Activated T-helper 9 cell treated with anti-CD3 and anti-CD28 coated beads, Interleukin-2, amount 50 U/mL, for 16 hours (primary cell): ENCODE results near the gene MPRIP.

Experiments
- DNase-seq: peaks from one replicate; pipeline ENCODE4 v3.0.0-alpha.2; 2020; ENCODE audit warnings: low read depth

MPRIP gene

DNA sequence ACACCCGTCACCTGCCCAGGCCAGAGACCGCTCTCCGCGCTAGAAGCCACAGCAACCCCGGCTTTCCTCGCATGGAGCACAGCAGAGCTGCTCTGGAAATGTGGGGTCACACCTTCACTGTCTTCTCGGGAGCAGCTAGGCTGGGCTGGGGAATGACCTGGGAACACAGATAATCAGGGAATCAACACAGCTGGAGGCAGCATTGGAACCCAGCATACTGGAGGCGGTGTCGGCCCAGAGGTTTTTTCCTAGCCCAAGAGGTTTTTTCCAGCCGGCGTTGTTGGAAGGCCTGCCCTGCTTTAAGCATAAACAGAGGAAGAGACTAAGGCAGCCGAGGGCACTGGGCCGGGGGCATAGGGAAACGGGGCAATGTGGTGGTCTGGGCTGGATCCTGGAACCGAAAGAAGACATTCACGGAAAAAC is 164.7 kb downstream of the MPRIP start:
- no peak for DNase-seq

DNA sequence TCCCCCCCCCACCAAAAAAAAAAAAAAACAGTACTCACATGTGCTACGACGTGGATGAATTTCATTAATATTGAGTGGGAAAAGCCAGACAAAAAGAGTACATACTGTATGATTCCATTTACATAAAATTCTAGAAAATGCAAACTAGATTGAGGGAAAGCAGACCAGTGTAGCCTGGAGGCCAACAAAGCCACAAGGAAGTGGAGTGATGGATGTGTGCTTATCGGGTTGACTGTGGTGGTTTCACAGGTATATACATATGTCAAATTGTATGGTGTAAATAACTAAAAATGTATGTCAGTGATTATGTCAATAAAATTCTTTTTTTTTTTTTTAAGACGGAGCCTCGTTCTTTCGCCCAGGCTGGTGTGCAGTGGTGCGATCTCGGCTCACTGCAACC is 165.7 kb downstream of the MPRIP start:
- no peak for DNase-seq

DNA sequence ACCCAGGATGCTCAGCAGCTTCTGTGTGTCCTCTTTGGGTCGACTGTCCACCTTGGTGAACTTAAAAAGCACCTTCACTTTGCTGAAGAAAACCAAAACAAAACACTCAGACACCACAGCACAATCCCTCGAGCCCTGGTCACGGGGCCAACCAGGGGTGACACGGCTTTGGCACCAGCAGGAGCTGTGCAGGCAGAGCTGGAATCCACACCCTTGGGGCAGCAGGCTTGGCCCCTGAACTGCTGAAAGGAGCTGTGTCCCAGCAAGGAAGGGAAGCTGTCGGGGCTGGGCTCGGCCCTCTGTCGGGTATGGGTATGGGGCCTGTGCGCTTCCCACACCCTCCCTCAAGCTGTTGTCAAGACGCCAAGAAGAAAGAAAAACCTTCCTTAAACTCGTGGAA is 171.5 kb downstream of the MPRIP start:
- DNase-seq: no peak

DNA sequence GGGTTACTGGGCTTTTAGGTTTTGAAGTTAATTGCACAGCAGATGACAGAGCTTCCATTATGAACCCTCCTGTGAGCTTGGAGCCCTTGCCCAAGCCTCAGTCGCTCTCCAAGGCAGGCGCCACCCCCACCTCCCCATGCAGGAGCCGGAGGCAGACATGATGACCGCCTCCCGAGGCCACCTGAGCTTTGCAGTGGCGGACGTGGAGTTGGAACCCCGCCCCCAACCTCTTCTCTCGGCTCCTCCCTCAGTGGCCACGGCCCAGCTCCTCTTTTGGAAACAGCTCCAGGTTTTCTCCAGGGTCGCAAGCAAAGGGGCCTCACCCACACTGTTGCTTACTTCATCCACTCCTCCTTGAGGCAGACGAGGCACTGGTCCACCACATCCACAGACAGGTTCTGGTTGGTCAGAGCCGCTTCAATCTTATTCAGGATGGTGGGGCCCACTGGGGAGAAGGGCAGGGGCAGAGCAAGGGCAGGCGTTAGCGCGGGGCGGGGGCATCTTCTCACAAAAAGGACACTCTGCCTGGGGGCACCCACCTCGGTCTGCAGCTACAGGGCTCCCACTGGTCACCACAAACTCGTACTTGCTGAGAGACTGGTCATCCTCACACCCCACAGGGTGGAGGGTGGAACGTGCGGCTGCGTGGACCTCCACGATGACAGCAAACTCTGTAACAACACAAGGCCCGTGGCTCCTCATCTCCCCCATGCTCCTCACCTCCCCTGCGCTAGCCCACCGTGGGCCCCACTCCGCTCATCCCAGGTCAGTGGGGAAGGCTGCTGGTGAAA is 172.6 kb downstream of the MPRIP start:
- DNase-seq: no peak

DNA sequence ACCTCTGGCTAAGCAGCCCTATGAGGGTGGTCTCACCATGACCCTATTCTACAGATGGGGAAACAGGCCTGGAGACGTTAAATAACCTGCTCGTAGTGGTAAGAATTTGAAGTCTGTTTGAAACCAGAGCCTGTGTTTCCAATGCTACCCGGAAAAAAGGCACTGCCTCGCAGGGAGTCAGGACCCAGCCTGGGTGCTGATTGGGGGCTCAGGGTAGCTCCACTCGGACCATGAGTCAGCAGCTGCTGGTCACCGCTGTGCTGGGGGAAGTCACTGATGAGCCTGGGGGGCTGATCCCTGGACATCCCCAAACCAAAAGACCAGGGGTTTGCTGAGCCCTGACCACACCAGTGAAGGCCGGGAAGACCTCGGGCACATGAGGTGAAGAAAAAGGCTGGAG is 173.3 kb downstream of the MPRIP start:
- DNase-seq: no peak

DNA sequence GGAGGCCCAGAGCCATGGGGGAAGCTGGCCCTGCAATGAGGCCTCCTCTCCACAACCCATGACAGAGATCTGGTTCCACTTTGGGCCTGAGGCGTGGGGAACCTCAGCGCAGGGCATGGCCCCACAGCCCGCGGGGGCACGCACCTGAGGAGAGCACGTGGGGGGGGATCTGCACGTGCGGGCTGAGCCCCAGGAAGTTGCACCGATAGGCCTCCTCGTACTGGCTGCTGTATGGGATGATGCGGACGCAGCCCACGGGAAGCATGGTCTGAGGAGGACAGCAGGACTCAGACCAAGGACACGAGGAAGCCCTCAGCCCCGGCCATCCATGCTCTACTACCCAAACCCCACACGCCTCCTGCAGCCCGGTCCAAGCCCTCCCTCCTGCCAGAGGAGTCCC is 174.0 kb downstream of the MPRIP start:
- DNase-seq: no peak

DNA sequence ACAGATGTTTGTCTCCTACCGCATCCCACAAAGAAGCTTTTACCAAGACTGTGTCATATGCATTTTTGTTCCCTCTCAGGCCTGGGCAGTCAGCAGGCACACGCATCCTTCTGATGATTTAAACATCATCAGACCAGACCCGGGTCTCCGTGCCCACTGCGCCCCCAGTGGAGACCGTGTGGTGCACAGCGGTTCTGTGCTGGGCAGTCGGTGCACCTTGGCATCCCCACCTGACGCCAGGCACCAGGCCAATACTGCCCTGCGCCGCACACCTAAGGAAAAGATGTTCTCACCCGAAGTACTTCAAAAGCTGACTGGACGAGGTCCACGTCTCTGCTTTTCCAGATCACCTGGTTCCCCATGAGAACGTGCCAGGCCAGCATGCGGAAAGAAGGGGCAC is 174.5 kb downstream of the MPRIP start:
- no peak for DNase-seq

DNA sequence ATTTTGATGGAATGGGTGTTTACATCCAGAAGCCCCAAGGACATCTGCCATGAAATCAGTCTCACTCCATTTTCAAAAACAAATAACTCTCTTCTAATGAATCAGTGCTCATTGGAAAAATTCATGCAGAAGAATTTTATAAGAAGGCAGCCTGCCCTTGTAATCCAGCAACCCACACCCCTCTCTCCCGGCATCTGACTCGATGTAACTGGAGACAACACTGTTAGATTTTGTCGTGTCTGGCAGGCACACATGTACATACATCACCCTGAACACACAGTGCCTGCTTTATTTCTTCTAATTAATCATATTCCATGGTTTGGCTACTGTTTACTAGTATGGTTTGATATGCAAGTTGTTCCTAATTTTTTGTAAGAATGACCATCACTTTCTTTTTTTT is 175.7 kb downstream of the MPRIP start:
- no peak for DNase-seq

DNA sequence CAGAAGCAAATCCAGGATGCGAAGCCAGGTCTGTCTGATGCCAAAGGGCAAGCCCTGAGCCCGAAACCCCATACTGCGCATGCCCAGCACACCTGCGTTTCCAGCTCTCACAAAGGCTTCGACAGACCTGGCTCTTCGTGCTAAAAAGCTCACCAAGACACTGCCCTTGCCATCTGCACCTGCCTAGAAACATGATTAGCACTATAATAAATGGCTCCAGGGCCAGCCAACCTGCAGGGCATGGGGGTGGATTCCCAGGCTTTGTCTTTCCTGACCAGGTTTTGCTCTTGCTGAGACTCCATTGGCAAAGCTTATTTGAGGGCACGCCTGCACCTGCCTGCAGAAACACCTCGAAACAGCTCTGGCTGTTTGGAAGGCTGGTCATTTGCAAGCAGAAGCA is 178.3 kb downstream of the MPRIP start:
- DNase-seq: no peak

DNA sequence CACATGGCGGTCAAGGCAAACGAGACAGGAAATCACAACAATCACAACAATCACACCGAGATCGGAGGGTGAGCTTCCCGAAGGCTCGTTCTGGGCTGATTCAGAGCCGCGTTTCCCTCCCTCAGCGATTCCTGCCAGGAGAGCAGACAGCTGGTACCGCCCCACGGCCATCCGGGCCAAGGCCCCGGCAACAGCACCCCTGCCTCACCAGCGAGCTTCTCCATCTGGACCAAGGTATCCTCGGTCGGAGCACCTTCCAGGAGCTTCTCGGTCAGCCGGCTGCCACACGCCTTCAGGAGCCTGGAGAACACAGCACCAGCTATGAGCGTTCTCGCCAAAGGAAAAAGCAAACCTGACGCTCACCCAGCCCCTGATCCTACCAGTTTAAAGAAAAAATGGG is 179.1 kb downstream of the MPRIP start:
- no peak for DNase-seq

DNA sequence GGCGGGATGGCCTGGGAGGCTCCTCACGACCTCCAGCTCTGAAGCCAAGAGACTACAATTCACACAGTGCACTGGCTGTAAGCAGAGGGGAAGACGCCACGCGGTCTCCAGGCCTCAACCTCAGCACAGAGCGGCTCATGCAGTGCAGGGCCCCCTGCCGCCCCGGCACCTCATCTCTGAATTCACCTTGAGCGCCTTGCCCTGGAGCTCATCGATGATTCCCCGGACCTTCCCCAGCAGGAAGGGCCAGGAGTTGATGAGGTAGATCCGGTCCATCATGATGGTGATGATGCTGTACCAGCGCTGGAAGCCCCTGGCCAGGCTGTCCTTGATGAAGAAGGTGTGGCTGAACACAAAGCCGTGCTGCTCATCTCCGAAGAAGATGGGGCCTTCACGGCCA is 181.5 kb downstream of the MPRIP start:
- no peak for DNase-seq

DNA sequence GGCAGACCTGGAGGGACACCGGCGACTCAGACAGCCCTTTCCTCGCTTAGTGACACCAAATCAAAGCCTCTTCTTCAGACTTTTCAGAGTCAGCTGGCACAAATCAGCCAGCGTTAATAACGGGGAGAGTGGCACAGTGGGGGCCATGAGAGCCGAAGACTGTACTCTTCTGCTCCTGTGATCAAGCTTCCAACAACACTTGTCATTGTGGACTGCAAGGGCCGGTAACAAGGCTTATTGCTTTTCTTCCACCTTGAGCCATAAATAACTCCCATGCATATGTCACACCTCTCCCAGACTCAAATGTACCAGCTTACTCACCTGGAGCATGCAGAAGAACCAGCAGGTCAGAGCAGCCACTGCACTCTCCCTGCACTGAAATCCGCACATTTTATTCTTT is 181.9 kb downstream of the MPRIP start:
- DNase-seq: no peak

DNA sequence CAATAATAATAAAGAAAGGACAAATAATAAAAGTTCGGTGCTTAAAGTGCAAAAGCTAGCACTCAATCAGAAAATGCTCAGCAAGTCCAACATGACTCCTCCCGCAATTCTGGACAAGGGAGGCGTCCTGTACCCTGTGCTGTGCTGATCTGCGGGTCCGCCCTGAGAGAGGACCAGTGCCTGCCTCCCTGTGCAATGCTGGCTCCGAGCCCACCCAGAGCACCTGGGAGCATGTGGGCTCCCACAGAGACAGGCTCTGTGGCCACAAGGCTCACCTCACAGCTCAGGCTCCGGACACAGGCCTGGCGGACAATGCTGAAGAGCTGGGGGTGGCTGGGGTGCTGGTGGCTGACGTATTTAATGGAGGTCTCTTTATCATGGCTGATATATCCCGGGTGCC is 183.6 kb downstream of the MPRIP start:
- no peak for DNase-seq

DNA sequence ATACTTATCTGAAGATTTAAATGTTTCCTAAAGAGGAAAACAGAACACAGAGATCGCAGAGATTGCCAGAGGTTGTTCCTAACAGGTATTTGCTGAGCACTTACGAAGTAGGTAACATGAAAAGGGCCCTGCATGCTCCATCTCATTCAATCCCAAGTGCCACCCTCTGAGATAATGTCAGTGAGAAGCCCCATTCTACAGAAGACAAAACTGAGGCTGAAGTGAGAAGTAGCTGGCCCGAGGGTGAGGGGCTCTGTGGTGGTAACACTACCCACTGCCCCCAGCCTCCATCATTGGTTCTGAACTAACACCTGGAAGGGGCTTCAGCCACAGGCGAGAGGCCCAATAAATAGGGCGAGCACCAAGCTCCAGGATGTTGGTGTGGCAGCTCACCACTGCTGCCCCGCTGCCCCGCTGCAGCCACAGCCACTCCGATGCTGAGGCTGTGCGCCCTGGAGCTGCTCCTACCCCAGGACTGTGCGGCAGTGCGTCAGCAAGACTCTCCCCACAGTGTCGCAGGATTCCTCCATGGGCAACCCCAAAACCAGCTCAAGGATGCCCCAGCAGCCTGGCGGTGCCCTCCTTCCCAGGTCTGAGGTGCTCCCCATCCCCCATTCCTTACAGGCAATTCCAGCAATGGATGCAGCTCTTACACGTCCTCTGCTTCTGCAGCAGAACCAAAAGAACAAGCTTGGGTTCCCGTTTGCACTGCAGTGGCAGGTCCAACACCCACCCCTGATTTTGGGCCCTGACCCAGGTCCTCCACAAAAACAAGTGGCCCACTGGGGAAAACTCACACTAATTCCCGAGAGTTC is 184.4 kb downstream of the MPRIP start:
- no peak for DNase-seq

DNA sequence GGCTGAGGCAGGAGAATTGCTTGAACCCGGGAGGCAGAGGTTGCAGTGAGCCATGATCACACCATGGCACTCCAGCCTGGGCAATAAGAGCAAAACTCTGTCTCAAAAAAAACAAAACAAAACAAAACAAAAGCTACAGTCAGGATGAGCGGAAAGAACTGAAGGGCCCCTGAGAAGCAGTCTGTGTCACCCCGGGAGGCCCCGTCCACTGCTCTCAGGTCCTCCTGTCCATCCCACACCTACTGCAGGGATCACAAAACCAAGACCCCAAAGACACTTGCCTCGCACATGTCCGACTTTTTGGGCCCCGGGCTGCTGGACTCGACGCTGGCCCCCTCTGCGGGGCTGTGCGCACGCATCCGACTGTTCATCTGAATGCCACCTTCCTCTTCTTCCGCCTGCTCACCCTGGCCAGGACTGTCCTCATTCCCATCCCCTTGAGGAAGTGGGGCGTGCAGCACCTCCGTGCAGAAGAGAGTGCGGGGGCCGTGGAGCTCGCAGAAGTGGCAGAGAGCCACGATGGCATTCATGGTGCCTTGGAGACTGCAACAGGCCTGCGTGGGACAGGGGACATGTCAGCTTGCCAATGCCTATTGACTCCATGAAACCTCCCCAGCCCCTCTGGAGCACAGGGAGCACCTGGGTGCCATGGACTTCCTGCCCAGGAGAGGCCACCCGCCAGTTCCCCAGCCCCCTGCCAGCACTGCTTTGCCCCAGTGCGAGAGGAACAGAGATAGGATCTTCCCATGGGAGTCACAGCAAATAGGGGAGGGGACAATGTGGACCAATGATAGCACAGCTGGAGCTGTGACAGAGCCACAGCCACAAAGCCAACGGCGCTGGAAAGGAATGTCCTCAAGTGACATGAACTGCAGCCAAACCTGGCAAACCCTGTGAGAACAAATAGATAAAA is 185.6 kb downstream of the MPRIP start:
- no peak for DNase-seq

DNA sequence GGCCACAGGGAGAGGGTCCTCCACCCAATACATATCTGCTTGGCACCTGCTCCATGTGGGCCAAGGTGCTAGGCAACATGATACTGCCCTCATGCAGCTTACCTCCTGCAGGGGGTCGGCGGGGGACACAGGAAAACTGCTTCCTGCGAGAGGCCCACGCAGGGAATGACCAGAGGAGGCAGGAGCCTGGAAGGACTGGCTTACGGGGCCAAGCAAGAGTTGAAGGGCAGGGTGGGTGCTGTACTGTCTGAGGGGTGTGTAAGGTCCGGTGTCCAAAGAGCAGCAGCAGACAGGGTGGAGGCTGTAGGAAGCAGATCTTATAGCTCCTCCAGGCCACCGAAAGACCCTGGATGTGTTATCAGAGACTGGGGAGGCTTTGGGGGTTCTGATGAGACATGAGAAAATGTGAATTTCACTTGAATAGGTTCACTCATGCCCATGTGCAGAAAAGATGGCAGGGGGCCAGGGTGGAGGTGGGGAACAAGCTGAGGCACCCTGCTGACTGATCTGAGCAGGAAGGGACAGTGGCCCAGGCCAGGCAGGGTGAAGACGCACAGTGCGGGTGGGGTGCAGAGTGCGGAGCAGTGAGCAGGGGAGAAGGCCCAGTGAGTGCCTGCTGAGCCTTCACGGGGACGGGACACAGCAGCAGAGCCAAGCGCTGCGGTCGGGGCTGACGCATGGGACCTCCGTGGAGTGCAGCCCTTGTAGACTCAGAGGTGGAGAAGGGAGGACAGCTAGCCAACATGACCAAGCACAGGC is 186.4 kb downstream of the MPRIP start:
- no peak for DNase-seq

DNA sequence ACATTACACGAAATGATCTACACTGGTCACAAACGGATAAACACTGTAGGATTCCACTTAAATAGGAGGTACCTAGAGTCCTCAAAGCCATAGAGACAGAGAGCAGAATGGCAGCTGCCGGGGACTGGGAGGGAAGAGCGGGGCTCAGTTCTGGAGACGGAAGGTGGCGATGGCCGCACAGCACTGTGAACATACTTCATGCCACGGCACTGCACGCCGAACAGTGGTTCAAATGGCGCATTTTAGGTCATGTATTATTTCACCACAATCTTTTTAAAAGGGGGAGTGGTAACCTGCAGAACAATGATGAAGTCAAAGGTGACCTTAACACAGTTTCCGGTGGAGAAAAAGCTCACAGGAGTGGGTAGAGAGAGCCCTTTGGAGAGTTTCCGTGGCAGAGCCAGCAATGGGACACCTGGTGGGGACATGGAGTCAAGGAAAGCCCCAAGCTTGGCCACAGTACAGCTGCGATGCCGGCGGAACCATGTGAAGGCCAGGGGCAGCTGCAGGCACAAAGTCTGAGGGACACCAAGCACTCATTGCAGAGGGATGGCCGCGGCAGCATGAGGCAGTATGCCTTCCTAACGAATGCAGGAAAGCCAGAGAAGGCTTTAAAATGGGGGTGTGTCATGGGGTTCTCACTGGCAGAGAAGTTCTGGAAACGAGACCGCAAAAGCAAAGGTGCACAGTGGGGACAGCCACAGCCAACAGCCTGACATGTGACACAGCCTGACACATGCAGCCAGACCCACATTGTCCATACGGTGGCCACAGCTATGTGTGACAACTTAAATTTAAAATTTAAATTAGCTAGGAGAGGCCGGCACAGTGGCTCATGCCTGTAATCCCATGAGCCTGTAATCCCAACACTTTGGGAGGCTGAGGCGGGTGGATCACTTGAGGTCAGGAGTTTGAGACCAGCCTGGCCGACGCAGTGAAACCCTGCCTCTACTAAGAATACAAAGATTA is 187.4 kb downstream of the MPRIP start:
- no peak for DNase-seq

DNA sequence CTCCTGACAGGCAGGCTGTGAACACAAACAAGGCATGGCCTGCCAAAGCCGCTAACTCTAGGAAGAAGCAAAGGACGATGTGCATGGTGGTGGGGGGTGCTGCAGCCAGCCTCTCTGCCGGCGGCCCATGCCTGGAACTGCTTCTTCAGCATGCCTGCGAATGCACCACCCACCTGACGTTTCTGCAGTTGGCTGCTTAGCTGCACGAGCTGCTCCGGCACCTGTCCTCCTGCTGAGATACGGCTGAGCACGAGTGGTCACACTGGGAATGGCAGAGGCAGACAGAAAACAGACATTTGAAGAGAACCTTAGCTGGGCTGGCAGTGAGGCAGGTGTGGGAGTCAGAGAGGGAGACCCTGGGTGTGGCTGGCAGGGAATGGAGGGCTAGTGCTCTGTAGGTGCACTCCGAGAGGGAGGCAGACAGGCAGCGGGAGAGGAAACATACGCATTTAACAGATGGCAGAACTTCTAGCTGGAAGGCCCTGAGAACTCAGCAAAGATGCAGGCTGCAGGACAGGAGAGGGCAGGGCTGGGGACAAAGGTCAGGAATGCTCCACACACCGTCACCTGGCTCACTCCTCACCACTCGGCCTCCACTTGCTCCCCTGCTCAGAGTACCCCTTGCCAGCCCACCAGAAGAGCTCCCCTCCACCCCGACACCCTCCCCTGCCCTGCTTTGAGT is 189.5 kb downstream of the MPRIP start:
- DNase-seq: no peak

DNA sequence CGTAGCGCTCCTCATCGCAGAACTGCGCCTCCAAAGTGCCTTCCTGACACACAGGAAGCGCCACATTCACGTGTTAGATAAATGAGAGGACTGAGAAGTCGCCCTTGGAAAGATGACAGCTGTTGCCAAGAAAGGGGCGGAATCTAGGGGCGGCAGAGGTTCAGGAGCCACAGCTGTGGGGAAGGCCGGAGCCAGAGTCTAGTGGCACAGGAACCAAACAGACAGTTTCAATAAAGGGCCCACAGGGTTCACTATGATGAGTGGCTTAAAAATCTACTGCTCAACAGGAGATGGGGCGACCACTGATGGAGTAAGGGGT is 190.0 kb downstream of the MPRIP start:
- DNase-seq: no peak
